ENCODE data around the gene KCND1.
"Not testable (repeated sequence)": the region's sequence is repeated elsewhere in the genome, so short reads cannot be mapped to it uniquely, and the experiment has no call there.

Gene KCND1

GRCh38 chrX:48971249-48972219 is at the start of gene KCND1:
Gene KCND1, minus strand, starts transcription at chrX:48971844. Its CDS starts 1,573 bp downstream, at chrX:48970271.
- DNase-seq (ENCODE audit: low read depth): no peak

DNA sequence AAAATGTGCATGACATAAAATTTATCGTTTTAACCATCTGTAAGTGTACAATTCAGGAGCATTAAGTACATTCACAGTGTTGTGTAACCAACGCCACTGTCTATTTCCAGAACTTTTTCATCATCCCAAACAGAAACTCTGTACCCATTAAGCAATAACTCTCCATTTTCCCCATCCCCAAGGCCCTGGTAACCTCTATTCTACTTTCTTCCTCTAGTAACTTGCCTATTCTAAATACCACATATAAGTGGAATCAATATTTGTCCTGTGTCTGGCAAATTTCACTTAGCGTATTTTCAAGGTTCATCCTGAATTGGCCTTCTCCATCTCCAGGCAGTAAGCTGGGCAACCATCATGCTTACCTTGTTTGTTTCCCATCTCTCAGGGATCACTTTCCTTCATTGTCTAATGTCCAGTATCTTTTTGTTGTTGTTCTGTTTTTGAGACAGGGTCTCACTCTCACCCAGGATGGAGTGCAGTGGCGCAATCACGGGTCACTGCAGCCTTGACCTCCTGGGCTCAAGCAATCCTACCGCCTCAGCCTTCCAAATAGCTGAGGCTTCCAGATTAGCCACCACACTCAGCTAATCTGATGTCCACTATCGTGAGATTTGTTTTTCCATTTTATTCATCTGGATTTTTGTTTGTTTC is 48.1 kb upstream of the KCND1 start:
- DNase-seq (ENCODE audit: low read depth): no peak

DNA sequence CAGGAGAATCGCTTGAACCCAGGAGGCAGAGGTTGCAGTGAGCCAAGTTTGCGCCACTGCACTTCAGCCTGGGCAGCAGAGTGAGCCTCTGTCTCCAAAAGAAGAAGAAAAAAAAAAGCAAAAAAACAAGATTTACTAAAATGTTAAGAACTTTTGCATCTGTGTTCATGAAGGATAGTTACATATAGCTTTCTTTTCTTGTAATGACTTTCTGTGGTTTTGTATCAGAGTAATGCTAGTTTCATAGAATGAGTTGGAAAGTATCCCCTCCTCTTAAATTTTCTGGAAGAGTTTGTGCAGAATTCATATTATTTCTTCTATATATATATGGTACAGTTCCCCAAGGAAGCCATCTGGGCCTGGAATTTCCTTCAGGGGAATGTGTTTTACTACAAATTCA is 47.4 kb upstream of the KCND1 start:
- DNase-seq (ENCODE audit: low read depth): no peak

DNA sequence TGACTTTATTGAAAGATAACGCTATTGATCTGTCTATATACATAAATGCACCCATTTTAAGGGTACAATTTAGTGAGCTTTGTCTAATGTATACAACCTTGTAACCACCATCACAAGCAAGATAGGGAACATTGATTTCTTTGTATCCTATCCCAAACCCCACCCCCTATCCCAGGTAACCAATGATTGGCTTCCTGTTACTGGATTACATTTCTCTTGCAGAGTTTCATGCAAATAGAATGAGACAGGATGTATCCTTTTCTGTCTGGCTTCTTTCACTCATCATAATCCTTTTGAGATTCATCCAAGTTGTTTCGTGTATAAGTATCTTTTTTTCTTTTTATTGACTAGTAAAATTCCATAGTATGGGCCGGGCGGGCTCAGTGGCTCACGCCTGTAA is 32.1 kb upstream of the KCND1 start:
- no peak for DNase-seq (ENCODE audit: low read depth)

DNA sequence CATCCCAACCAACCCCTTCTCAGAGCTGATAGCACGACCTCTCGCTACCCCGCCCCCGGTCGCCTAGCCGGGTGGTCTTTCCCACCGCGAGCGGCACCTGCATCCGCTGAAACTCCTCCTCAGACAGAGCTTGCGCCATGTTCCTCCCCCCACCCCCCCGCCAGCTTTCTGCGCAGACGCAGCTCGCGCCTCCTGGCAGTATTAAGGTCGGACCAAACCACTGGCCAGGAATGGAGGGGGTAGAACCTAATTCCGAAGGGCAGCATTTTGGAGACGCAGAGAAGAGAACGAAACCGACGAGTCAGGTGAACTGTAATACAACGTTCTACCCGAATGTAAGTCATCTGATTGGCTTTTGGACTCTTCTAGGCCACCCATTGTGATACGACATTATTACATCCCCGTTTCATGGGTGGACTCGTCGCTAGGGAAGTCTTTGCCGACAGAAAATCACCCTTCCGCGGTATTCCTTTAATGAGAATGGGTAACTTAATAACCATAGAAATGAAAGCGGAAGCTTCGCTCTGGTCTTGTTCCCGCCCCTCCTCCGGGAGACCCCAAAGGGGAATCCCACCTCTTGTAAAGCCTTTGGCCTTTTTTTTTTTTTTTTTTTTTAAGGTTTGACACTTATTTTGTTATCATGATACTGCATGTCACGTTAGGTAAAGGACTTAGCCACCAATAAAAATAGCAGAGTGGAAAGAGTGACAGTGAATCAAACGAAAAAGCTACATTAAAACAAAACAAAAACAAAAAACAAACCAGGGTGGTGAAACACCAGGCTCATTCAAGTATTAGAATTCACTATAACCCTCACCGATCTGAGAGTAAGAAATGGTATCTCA is 30.7 kb upstream of the KCND1 start, which contains the start of gene GRIPAP1:
Gene GRIPAP1, minus strand, starts transcription at position 174 of the 845 bp plus-strand sequence. Its CDS starts 35 bp downstream, at position 139.
- DNase-seq (ENCODE audit: low read depth): peak; percentile 30

DNA sequence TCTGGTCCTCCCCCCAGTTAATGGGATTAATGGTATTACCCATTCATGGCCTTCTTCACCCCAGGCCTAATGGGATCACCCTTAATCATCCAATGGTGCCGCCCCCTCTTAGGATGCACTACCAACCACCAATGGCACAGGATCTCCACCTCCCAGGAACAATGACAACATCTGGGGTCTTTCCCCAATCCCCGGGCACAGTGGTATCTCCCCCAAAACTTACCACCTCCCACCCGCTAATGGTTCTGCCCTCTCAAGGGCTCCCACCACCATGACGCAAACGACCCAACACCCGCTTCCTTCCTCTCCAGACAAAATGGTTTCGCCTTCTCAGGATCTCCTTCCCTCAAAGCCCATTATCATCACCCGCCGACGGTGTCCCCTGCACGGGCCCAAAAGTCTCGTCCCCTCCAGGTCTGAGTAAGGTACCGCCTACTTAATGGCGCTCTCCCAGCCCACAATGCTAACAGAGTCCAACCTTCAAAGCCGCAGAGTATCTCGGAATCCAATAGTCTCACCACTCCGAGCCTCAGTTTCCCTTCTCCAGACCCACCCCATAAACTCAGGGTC is 30.0 kb upstream of the KCND1 start:
- DNase-seq (ENCODE audit: low read depth): no peak

GRCh38 chrX:49000636-49001035 is 29.0 kb upstream of the KCND1 start:
- DNase-seq (ENCODE audit: low read depth): no peak

DNA sequence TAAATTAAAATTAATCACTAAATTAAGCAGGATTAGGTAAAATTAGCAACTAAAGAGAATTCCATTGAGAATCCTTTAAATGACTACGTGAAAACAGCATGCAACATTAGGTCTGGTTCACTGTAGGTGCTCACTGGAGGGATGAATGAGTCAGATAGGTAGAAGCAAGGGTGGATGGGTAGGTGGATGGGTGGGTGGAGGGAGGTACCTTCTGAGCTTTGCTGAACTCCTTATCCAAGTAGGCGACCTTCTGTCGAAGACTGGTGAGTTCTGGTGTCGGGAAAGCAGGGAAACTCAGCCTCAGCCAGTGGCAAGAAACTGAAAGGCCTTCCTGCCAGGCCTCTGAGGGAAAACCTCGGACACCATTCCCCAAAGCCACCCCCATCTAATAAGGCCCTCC is 27.4 kb upstream of the KCND1 start:
- no peak for DNase-seq (ENCODE audit: low read depth)

DNA sequence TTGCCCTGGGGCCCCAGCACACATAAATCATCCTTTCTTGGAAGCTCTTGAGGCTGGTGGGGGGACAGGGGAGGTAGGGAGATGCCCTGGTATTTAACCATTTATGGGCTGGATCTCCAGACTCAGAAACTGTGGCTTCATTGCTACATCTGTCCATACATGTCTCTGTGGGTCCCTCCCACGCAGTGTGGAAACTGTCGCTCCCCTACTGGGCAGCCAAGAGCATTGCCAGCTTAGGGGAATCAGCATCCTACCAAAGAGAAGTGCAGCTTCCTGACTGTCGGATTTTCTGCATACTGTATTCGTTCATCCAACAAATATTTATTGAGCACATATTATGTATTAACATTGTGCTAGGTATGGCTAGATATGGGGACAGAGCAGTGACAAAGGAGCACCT is 26.7 kb upstream of the KCND1 start:
- DNase-seq (ENCODE audit: low read depth): no peak

DNA sequence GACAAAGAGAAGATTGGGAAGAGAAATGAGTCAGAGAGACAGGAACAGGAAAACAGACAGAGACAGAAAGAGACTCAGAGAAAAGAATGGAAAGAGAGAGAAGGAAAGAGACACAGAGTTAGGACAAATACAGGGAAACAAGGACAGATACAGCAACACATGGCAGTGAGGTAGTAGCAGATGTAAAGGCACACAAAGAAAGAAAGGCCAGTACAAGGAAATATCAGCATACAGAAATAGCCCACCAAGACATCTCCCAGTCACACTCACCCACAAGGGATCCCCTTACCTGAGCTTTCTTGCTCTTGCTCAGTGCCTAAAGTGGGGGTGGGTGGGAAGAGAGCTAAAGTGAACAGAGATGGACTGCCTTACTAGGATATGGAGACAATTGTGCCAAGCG is 26.2 kb upstream of the KCND1 start:
- no peak for DNase-seq (ENCODE audit: low read depth)

GRCh38 chrX:48997455-48997854 is 25.8 kb upstream of the KCND1 start:
- DNase-seq (ENCODE audit: low read depth): no peak

DNA sequence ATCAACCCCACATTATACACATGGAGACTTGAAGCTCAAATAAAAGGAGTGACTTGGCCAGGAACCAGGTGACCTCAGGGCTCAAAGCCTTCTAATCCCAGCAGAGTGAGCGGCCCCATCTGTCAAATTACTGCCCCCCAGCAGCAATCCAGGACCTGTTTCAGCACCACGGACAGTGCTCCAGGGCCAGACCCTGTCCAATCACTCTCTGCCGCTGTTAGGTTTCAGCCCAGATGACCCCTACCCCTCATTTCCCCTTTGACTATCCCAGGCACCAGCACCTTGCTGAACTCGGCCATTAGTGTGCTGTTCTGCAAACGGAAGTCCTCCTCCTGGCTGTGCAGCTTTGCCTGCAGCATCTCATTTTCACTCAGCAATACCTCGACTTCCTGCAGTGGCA is 25.3 kb upstream of the KCND1 start:
- DNase-seq (ENCODE audit: low read depth): no peak

DNA sequence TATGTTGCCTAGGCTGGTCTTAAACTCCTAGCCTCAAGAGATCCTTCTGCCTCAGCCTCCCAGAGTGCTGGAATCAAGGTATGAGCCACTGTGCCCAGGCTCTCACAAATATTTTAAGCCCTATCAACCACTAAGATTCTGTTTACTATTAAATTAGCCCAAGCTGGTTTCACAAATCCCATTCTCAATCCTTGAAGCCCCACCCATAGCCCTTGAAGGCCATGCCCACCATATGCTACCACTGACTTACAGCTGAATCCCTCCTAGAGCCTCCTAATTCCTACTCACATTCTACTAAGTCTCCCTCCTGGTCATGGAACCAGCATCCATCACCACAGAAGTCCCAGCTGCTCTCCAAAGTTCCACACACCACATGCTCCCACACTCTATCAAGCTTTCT is 20.7 kb upstream of the KCND1 start:
- DNase-seq (ENCODE audit: low read depth): no peak

DNA sequence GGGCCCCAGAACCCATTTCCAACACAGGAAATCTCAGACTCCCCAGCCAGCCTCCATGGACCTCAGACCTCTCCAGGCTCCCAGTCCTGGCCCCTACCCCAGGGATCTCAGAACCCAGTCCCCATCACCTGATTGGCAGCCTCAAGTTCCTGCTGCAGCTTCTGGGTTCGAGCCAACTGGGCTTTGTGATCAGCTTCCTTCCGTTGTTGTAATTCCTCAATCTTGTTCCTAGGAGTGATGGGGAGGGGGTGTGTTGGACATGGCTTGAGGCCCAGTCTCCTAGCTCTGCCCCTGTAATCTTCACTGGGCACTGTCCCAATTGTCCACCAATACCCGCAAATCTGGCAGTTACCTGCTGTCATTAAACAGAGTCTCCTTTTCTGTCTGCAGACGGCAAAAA is 17.8 kb upstream of the KCND1 start:
- DNase-seq (ENCODE audit: low read depth): no peak

- no peak for DNase-seq (ENCODE audit: low read depth)
These were observed 12.3 kb upstream of the KCND1 start for GRCh38 chrX:48983896-48984295.

DNA sequence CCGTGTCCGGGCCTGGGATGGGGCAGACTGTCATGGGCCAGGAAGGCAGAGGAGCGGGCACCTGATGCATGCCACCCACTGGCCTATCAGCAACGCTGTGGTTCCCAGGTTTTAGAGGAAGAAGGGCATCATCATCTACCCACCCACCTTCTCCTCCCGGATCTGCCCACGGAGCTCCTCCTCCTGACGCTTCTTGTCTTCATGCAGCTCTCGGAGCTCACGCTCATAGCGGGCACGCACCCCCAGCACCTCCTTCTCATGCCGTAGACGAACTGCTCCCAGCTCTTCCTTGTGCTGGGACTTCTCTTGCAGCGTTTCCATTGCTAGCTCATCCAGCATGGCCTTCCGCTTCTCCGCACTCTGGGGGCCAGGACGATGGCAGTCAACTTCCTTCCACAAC is 11.4 kb upstream of the KCND1 start:
- no peak for DNase-seq (ENCODE audit: low read depth)

DNA sequence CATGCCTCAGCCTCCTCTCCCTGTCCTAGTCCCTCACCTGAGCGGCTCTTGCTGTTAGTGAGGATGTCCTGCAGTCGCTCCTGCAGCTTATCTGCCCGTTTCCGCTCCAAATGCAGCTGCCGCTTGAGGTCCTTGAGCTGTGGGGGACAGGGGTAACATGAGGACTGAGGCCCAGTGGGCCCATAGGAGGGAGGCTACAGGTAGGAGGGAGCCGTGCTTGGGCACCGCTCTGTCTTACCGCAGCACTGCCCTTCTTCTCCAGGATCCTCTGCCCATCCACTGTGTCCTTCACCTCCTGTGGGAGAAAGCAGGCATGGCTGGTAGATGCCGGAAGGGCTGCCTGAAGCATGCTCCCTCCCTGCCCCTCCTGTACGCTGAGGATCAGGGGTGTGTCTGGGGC is 9.5 kb upstream of the KCND1 start:
- DNase-seq (ENCODE audit: low read depth): no peak

DNA sequence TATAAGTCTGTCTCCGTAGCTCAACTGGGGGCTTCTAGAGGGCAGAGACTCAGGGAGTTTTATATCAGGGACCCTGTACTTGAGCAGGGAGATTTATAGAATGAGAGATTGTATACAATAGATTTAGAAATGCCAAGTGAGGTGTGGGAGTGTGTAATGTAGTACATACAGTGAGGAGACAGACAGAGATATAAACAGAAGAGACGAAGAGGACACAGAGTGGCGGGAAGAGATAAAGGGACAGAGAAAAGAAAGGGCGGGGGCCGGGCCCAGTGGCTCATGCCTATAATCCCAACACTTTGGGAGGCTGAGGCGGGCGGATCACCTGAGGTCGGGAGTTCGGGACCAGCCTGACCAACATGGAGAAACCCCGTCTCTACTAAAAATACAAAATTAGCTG is 8.7 kb upstream of the KCND1 start:
- not testable (repeated sequence) for DNase-seq (ENCODE audit: low read depth)

DNA sequence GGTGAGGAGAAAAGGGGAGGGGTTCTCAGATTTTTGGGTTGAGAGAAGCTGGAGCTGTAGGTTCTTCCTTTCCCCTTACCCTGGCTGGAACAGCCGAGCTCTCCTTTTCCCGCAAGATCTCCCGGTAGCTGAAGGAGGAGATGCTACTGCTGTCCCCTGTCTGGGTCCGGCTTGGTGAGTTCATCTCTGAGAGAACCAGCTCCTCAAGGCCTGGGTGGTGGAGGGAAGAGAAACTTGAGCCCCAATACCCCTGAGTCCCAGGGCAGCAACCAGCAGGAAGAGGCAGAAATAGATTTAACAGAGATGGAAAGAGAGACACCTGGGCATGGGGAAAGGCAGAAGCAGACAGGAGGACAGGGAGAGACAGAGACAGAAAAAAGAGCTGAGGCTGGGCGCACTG is 6.6 kb upstream of the KCND1 start:
- no peak for DNase-seq (ENCODE audit: low read depth)

- DNase-seq (ENCODE audit: low read depth): no peak
These were observed 4.4 kb upstream of the KCND1 start for GRCh38 chrX:48976086-48976485.

GRCh38 chrX:48975541-48975940 is 3.9 kb upstream of the KCND1 start:
- no peak for DNase-seq (ENCODE audit: low read depth)

GRCh38 chrX:48975041-48975440 is 3.4 kb upstream of the KCND1 start:
- no peak for DNase-seq (ENCODE audit: low read depth)

All from GM04503 (cell line).